Neutrophil (primary cell): ENCODE data around the gene RGS1.

ENCODE experiments used
- H3K27ac ChIP-seq: fragments of 200-600 bp; sonication (generic); 2 replicates; pipeline ENCODE4 v1.5.1; 2016; ENCODE audit warnings: mild to moderate bottlenecking, moderate library complexity
- H3K27me3 ChIP-seq: fragments of 200-600 bp; sonication (generic); 2 replicates; pipeline ENCODE4 v1.6.0; 2016; ENCODE audit warnings: mild to moderate bottlenecking
- H3K36me3 ChIP-seq: fragments of 200-600 bp; sonication (generic); 2 replicates; pipeline ENCODE4 v1.5.1; 2017
- H3K4me1 ChIP-seq, 2 experiments: fragments of 200-600 bp in 1 of 2; sonication (generic) in 1 of 2; 1 replicate in 1 of 2; 2 replicates in 1 of 2; pipeline versions ENCODE4 v1.5.1 to v1.6.1; 2013 to 2016; ENCODE audit warnings: low read depth in 1 of 2, low read length in 1 of 2, mild to moderate bottlenecking in 1 of 2, moderate library complexity in 1 of 2; ENCODE audit not compliant: control insufficient read depth in 1 of 2, insufficient read depth in 1 of 2
- H3K4me3 ChIP-seq, 2 experiments: fragments of 200-600 bp in 1 of 2; sonication (generic) in 1 of 2; 1 replicate in 1 of 2; 2 replicates in 1 of 2; pipeline ENCODE4 v1.5.1; 2013 to 2016; ENCODE audit warnings: low read depth in 1 of 2, low read length in 1 of 2, mild to moderate bottlenecking in 1 of 2, moderate library complexity in 1 of 2
- H3K9me3 ChIP-seq: fragments of 200-600 bp; sonication (generic); 2 replicates; pipeline ENCODE4 v1.5.1; 2016
- CTCF ChIP-seq: fragments of 200-600 bp; sonication (generic); IDR thresholded peaks from 2 replicates; pipeline ENCODE4 v1.5.1; 2016; ENCODE audit warnings: antibody characterized with exemption

The RGS1 gene

GRCh38 chr1:192555399-192555798 lies 20.2 kb upstream of the RGS1 start:
- Histone ChIP-seq H3K4me3 (no peak overlapping the region), H3K9me3 (no peaks in the 10 kb centered on the region), H3K27me3 (no peaks in the 10 kb centered on the region), H3K36me3 (no peaks in the 10 kb centered on the region), H3K27ac (no peak overlapping the region), H3K4me1 (peaks cover 15 to 25% of the 10 kb centered on the region in 2 experiments)
- TF ChIP-seq CTCF, result no peak

GRCh38 chr1:192557841-192558595 lies 17.6 kb upstream of the RGS1 start:
- Histone ChIP-seq H3K27me3 (no peaks in the 10 kb centered on the region), H3K36me3 (no peaks in the 10 kb centered on the region), H3K27ac (no peak overlapping the region), H3K9me3 (no peaks in the 10 kb centered on the region), H3K4me3 (no peak overlapping the region), H3K4me1 (no peaks in the 10 kb centered on the region)
- TF ChIP-seq CTCF, result no peak

- no peak overlapping the region for H3K27ac ChIP-seq
- no peak for TF ChIP-seq CTCF
Measured at GRCh38 chr1:192559115-192560006, 16.2 kb upstream of the RGS1 start.

GRCh38 chr1:192561301-192561700 lies 14.3 kb upstream of the RGS1 start:
- no peaks in the 10 kb centered on the region for H3K9me3 ChIP-seq
- H3K36me3 ChIP-seq, result no peaks in the 10 kb centered on the region
- no peak for TF ChIP-seq CTCF
- no peak overlapping the region for H3K27ac ChIP-seq
- H3K27me3 ChIP-seq, result no peaks in the 10 kb centered on the region
- H3K4me1 ChIP-seq, result peaks cover 0 to 10% of the 10 kb centered on the region in 2 experiments
- no peak overlapping the region for H3K4me3 ChIP-seq

More at GRCh38 chr1:192559115-192560006, 16.2 kb upstream of the RGS1 start:
- H3K4me3 ChIP-seq, result no peak overlapping the region
- H3K9me3 ChIP-seq, result no peaks in the 10 kb centered on the region
- no peaks in the 10 kb centered on the region for H3K4me1 ChIP-seq
- no peaks in the 10 kb centered on the region for H3K27me3 ChIP-seq
- H3K36me3 ChIP-seq, result no peaks in the 10 kb centered on the region

- H3K9me3 ChIP-seq, result no peaks in the 10 kb centered on the region
- no peak overlapping the region for H3K4me3 ChIP-seq
- H3K36me3 ChIP-seq, result no peaks in the 10 kb centered on the region
- H3K27me3 ChIP-seq, result no peaks in the 10 kb centered on the region
- H3K4me1 ChIP-seq, result peaks cover 5 to 23% of the 10 kb centered on the region in 2 experiments
- no peak overlapping the region for H3K27ac ChIP-seq
- no peak for TF ChIP-seq CTCF
Measured at GRCh38 chr1:192563129-192563528, 12.4 kb upstream of the RGS1 start.
